ENCODE results near the gene SORCS2.

DNA sequence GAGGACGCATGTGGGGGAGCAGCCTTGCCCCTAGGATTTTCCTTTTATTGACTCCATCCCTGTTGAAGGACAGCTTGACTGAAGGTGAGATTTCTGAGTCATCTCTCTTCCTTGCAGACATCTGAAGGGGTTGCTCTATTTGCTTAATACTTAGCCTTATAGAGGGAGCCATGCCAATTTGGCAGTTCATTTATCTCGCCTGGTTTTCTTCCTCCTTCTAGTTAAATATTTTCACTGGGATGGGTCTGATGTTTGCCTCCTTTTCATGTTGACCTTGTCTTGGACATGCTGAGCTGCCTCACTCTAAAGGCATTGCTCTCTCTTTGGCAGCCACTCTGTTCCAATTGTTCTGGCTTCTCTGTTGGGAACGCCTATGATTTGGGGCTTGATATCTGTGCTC, 393.4 kb downstream of the SORCS2 start:
- no peak for TF ChIP-seq EZH2 (IDR thresholded peaks at IDR 0.05; ENCODE audit: borderline replicate concordance, low read depth, low read length, severe bottlenecking)
- TF ChIP-seq CTCF (IDR thresholded peaks at IDR 0.05; ENCODE audit: borderline replicate concordance, extremely low read depth, low read length, poor library complexity, severe bottlenecking) = no peak
